ENCODE measurements around the gene KDM8.

GRCh38 chr16:27215660-27216059 is 12.3 kb downstream of the KDM8 start:
- TF ChIP-seq CTCF (IDR thresholded peaks at IDR 0.05) (no peak), POLR2AphosphoS5 (IDR thresholded peaks at IDR 0.05) (no peak)
